Measurements from ENCODE around the gene COL25A1. TPM values are rescaled to one million over a fixed set of nuclear protein-coding genes. Genes with fewer than 3 reads are reported as not detected.
"Not testable (repeated sequence)": the region's sequence is repeated elsewhere in the genome, so short reads cannot be mapped to it uniquely, and the experiment has no call there.

The COL25A1 gene
- polyA plus RNA-seq, 2 of the 4 experiments (the other 2 are of a cell fraction), result not detected

- Histone ChIP-seq H3K27ac (no peak overlapping the region), H3K4me3 (no peak overlapping the region), H3K4me2 (no peak overlapping the region), H3K4me1 (no peaks in the 10 kb centered on the region), H3K9me3 (no peaks in the 10 kb centered on the region)
- DNase-seq (ENCODE audit: low read depth in 1 of 2, low spot score in 1 of 2) (no peak), FAIRE-seq (no peak), ATAC-seq (no peak)
- ChIA-PET POLR2A (no interaction called here), CTCF (no interaction called here)
- TF ChIP-seq RFX5 (IDR thresholded peaks at IDR 0.05), result no peak
- TF ChIP-seq HDAC2 (IDR thresholded peaks at IDR 0.05), result no peak
- no peak for TF ChIP-seq RAD21 (conservative IDR thresholded peaks at IDR 0.05 in 1 of 2, IDR thresholded peaks at IDR 0.05 in 1 of 2)
- TF ChIP-seq MAX (IDR thresholded peaks at IDR 0.05), result no peak
- TF ChIP-seq JUN (IDR thresholded peaks at IDR 0.05), result no peak
- TF ChIP-seq HOXB5 (CRISPR knock-in tag; IDR thresholded peaks at IDR 0.05), result no peak
- no peak for TF ChIP-seq POLR2AphosphoS2 (conservative IDR thresholded peaks at IDR 0.05; ENCODE audit: low read length)
- no peak for TF ChIP-seq CBX8 (IDR thresholded peaks at IDR 0.05)
- no peak for TF ChIP-seq HES2 (IDR thresholded peaks at IDR 0.05)
- TF ChIP-seq HOXA7 (CRISPR knock-in tag; IDR thresholded peaks at IDR 0.05), result no peak
- TF ChIP-seq NPAS2 (CRISPR knock-in tag; IDR thresholded peaks at IDR 0.05; ENCODE audit: borderline replicate concordance), result no peak
- no peak for TF ChIP-seq PBX3 (IDR thresholded peaks at IDR 0.05)
- no peak for TF ChIP-seq BHLHE40 (IDR thresholded peaks at IDR 0.05; ENCODE audit: low read depth, low read length)
- TF ChIP-seq ZC3H11A (IDR thresholded peaks at IDR 0.05), result no peak
- TF ChIP-seq EP300 (IDR thresholded peaks at IDR 0.05), result no peak
- 0% methylated on average over 2 of the region's 2 CpGs for WGBS (ENCODE audit: missing lambda C conversion rate)
Observed at GRCh38 chr4:109113521-109113920, 188.9 kb downstream of the COL25A1 start.

- TF ChIP-seq JUN (IDR thresholded peaks at IDR 0.05) (no peak), RAD21 (conservative IDR thresholded peaks at IDR 0.05 in 1 of 2, IDR thresholded peaks at IDR 0.05 in 1 of 2) (no peak), KDM1A (IDR thresholded peaks at IDR 0.05; ENCODE audit: low read depth) (no peak), REST (IDR thresholded peaks at IDR 0.05) (no peak), KDM5A (IDR thresholded peaks at IDR 0.05) (no peak), RARB (CRISPR knock-in tag; IDR thresholded peaks at IDR 0.05) (no peak), HOXB13 (CRISPR knock-in tag; IDR thresholded peaks at IDR 0.05; ENCODE audit: low read depth) (no peak), FOSL2 (IDR thresholded peaks at IDR 0.05) (no peak), FOSL2 (CRISPR knock-in tag; IDR thresholded peaks at IDR 0.05) (no peak), MAX (IDR thresholded peaks at IDR 0.05) (no peak), CHD4 (IDR thresholded peaks at IDR 0.05; ENCODE audit: borderline replicate concordance) (no peak)
- CTCF ChIA-PET, result interaction anchor here (1.6 kb wide), 1 partner anchor 10 kb away, joined by 3 read pairs; no protein-coding TSS in a partner anchor
- 0% methylated on average over 3 of the region's 3 CpGs for WGBS (ENCODE audit: missing lambda C conversion rate)
Observed at GRCh38 chr4:109111031-109111430, 191.4 kb downstream of the COL25A1 start.

GRCh38 chr4:109108215-109108614 is 194.2 kb downstream of the COL25A1 start:
- H3K9me3 ChIP-seq; DNase-seq (ENCODE audit: low read depth in 1 of 2, low spot score in 1 of 2); FAIRE-seq; H3K4me3 ChIP-seq; POLR2A ChIA-PET; CTCF ChIA-PET; H3K4me2 ChIP-seq; ATAC-seq; H3K27ac ChIP-seq; H3K4me1 ChIP-seq: not testable (repeated sequence)
- 0% methylated on average over 1 of the region's 2 CpGs for WGBS (ENCODE audit: missing lambda C conversion rate)

More at GRCh38 chr4:109111031-109111430, 191.4 kb downstream of the COL25A1 start:
- H3K9me3 ChIP-seq, result no peaks in the 10 kb centered on the region
- no peak overlapping the region for H3K27ac ChIP-seq
- POLR2A ChIA-PET, result no interaction called here
- no peak overlapping the region for H3K4me3 ChIP-seq
- FAIRE-seq (no peak), DNase-seq (ENCODE audit: low read depth in 1 of 2, low spot score in 1 of 2) (no peak), ATAC-seq (no peak)
- no peaks in the 10 kb centered on the region for H3K4me1 ChIP-seq
- H3K4me2 ChIP-seq, result no peak overlapping the region
